ENCODE data around the gene OSBPL5.

The OSBPL5 gene

DNA sequence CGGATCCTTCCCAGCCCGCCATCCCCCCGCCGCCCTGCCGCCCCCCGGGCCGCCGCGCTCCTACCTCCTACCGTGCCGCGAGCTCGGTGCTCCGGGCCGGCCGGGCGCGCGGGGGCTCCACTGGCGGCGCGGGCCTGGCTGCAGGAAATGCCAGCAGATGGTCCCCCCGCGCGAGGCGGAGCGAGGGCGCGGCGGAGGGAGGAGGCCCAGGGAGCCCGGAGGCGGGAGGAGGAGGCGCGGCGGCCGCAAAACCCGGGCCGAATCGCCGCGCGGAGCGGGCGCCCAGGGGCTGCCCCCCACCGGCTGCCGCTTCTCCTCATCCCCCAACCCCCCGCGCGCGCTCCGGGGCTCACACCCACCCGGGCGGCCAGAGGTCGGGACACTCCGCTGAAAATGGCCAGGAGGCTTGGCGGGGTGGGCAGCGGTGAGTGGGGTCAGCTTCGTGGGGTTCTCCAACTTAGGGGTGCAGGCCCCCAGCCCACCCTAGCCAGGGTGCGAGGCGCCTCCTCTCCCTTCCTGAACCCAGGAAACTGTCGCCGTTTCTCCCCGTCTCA lies at the start of gene OSBPL5:
Gene OSBPL5 (minus strand): TSS at position 159 of the 554 bp plus-strand sequence. CDS start 36,162 bp downstream, outside the sequence.
- DNase-seq = no peak

DNA sequence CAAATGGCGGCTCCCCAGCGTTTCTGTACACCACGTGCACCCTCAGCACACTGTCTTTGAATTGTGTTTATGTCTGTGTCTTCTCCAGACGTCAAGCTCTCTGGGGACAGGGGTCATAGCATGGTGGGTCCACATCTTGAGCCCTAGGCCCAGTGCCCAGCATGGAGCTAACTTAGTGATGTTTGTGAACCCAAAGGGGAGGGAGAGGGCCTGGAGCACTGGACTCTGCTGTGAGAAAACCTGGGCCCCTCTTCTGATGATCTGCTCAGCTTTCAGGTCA lies 49.2 kb upstream of the OSBPL5 start:
- DNase-seq = no peak

GRCh38 chr11:3213659-3214419 lies 48.7 kb upstream of the OSBPL5 start:
- no peak for DNase-seq

DNA sequence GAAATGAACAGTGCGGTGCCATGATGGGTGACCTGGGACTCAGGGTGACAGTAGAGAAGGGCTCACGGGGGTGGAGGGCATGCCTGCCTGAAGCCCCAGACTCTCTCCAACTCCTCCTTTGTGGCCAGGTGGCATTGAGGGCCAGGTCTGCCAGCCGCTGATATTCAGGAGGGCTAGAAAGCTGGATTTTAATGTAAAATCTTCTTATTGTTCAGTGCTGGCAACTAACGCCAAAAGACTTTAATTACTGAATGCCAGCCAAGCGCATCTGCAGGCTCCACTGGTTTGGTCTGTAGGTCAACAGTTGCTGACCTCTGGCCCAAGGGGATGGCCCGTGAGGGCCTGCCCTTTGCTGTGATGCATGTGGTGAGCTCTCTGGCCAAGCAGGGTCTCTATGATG lies 43.2 kb upstream of the OSBPL5 start:
- no peak for DNase-seq

DNA sequence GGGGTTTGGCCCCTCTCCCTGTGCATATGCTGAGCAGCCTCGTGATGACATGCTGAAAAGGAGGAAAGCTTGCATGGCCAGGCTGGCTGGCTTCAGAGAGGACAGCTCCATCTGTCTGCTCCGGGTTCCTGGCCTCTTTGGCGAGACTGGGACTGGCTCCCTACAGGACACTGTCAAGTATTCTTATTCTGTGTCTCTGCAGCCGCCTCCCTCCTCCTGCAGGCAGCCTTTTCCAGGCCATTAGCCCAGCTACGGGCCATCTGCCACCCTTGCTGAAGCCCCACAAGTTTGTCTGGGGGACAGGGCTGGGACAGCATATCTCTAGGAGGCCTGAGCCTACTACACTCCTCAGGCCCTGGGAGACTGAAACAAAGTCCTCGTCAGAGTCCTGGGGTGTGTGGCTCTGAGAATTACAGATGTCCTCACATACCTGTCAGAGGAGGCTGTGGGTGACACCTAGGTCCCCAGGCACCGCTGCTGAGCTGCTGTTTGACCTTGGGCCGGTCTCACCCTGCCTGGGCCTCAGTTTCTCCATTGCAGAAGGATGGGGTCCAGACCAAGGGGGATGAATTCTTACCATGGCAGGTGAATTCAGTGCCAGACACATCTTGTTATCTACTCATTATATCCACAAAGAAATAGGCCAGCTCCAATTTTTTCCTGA lies 42.5 kb upstream of the OSBPL5 start:
- peak; percentile 76 for DNase-seq

GRCh38 chr11:3206922-3207204 lies 41.8 kb upstream of the OSBPL5 start:
- DNase-seq = no peak

- DNase-seq = no peak
These were observed 41.2 kb upstream of the OSBPL5 start for GRCh38 chr11:3206156-3206921.

GRCh38 chr11:3205261-3206155 lies 40.4 kb upstream of the OSBPL5 start:
- no peak for DNase-seq

- DNase-seq = no peak
These were observed 39.3 kb upstream of the OSBPL5 start for GRCh38 chr11:3204141-3205015.

- no peak for DNase-seq
These were observed 38.3 kb upstream of the OSBPL5 start for GRCh38 chr11:3203221-3204043.

DNA sequence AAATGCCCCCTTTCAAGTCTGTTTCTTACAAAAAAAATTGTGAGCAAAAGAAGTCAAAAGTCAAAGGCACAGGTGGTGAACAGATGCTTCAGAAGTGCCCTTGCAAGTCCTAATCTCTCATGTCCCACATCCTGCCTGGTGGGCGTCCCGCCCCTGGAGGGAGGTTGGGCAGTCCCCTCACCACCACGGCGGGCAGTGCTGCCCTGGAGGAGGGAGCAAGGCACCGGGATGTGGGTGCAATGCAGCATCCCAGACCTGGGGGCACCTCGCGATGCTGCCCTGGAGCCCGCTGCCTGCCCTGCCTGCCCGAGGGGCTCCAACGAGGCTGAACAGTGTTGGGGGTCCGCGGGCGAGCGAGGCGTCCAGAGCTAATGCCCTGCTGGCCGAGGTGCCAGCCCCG lies 37.6 kb upstream of the OSBPL5 start:
- DNase-seq = peak; percentile 61

- no peak for DNase-seq
These were observed 37.2 kb upstream of the OSBPL5 start for GRCh38 chr11:3202305-3202704.

DNA sequence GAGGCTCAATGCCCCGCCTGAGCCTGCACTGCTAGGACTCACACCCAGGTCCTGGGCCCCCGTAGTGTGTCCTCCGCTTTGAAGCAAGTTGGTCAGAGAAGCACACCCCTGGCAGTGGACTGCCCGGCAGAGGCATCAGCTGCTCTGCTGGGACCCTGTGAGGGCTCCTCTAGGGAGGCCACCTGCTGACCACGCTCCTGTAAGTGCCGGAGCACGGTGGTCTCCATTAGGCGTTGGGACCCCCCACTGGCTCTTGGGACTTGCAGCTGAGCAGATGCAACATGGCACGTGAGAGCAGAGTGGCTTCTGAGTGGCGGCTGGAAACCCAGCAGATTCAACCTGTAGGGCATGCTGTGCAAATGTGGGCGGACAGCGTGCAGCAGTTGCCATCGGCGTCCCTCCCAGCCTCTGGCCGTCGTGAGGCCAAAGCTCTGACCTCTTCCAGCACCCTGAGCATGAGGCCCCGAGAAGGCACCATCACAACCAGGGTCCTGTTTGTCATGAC lies 36.6 kb upstream of the OSBPL5 start:
- no peak for DNase-seq

GRCh38 chr11:3201112-3201581 lies 36.0 kb upstream of the OSBPL5 start:
- no peak for DNase-seq

- no peak for DNase-seq
These were observed 35.4 kb upstream of the OSBPL5 start for GRCh38 chr11:3200388-3201111.

- no peak for DNase-seq
These were observed 34.6 kb upstream of the OSBPL5 start for GRCh38 chr11:3199537-3200295.

DNA sequence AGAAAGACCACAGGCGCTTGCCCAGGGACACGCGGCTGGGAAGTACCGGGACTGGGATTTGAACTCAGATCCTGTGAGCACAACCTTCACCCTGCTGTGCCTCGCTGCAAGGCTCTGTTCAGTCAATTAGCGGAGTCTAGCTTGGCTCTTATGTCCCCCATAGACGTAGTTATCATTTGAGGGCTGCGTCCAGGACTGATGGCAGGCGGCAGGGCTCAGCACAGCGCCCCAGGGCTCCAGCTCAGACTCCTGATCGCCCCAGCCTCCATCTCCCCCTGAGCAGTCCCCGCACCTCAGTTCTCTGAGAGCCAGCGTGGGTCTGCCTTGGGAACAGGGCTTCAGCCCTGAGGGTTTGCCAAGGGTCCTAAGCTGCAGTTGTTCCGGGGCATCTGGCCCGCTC lies 33.7 kb upstream of the OSBPL5 start:
- no peak for DNase-seq

- DNase-seq = no peak
These were observed 32.9 kb upstream of the OSBPL5 start for GRCh38 chr11:3197878-3198528.
